8988T (cell line): ENCODE measurements around the gene NSMF.
"Not testable (repeated sequence)": the region's sequence is repeated elsewhere in the genome, so short reads cannot be mapped to it uniquely, and the experiment has no call there.

Source experiments
- DNase-seq: peaks from one replicate; pipeline ENCODE4 v3.0.0; 2011

The NSMF gene

DNA sequence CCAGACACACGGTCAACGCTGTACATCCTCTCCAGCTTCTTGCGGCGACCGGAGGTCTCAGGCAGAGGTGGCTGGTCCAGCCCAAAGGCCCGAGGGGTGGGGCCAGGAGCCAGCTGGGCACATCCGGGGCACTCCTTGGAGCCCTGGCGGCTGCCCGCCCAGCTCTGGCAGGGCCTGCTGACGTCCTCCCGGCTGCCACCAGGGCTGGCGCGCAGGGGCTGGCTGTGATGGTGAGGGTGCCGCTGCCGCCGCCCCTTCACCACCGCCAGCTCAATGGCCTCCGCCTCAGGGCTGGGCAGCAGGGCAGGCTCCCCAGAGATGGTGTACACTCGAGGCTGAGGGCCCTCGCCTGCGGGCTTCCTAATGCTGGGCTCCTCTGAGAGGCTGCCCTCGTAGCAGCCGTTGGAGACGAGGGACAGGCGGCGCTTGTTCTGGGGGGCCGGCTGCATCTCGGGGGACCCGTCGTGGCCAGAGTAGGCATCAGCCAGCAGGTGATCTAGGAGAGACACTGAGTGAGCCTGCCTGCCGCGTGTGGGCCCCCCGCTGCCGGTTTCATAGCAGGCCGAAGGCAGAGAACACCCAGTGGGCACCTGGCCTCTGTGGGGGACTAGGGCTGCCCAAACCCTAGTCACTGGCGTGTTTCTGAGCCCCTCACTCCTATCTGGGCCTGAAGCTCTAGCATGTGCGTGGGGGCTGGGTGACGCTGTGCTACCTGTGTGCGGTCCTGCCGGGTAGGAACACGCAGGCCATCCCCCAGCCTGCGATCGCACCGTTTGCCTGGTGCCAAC is 1.5 kb downstream of the NSMF start:
- DNase-seq = peak; percentile 27

- peak; percentile 24 for DNase-seq
These were observed 2.2 kb downstream of the NSMF start for GRCh38 chr9:137456864-137457405.

DNA sequence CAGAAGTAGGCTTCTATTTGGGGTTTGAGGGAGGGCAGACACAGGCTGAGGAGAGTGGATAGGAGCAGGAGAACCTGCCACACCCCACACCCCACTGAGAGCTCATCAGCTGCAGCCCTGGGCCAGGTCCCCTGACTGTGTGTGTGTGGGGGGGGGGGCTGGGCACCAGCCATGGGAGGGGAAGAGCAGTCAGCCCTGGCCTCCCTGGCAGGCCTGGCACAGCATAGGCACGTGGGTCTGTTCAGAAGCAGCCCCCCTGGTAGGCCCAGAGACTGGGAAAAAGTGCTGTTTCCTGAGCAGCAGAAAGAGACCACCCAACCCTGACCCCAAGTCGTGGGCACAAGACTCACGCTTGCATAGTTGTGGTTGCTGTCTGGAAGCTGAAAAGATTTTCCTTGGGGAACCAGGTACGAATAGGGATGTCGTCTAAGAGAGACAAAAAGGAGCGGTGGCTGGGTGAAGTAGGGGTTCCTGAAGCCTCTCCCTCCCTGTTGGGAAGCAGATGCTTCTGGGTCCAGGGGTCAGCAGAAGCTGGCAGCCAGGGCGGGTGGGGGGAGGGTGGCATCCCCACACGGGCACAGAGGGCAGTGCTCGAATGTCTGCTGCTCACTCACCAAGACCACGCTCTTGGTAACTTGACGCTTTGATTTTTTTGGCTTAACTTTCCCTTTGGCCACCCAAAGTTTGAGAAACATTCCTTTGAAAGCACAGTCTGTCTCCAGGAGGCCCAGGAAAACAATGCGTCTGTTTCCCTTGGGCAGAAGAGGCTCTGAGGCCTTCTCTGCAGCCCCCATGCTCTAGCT is 2.9 kb downstream of the NSMF start:
- peak; percentile 30 for DNase-seq

DNA sequence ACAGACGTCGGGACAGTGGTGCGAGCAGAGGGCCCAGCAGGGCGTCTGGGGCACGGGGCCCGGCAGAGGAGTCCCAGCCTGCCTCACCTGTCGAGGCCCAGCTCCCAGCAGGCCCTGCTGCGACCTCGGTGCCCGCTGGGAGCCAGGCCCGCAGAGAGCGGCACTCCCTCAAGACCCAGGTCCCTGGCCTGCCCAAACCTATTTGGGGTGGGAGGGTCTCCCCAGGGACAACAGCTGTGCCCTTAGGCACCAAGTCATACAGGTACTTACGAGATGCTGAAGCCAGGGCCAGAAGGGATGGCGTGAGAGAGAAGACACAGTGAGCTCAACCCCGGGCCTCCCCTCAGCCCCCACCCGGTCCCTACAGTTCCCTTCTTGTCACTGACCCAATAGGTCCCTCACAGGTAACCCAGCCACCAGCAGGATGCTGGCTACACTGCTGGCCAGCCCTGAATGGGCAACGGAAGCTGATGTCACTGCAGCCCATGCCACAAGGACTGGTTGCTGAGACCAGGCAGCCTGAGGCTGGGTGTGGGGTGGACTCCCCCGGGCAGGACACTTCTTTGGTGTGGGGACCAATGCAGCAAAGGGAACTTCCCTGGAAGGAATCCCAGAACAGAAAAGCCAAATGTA is 3.7 kb downstream of the NSMF start:
- DNase-seq = peak; percentile 15

DNA sequence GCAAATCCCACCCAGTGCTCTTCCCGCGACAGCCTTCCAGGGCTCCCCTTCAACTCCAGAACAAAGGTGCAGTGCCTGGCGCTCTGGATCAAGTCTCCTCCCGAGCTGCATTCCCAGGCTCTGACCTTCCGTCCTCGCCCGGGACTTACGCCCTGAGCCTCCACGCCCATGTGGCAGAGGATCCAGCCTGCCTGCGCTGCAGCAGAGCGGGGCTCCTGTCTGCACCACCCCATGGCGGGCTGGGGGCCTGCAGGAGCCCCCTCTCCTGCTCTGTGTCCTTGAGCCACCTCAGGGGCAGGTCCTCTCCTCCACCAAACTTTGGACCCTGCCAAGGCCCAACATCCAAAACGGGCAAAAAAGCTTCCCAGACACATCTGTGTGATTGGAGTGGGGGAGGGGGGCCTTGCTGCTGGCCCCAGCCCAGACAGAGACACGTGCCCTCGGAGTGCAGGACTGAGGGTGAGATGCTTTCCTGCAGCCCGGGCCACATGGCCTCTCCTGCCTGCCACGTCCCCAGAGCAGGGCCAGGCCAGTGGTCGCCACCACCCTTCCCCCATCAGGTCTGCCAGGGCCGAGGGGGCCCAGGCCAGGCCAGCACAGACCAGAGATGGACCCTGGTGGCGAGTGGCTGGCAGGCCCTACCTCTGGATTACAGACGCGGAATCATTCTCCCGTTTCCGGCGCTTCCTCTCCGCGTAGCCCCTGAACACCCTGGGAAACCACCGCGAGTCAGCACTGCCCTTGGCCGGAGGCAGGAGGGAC is 4.4 kb downstream of the NSMF start:
- DNase-seq = peak; percentile 27

DNA sequence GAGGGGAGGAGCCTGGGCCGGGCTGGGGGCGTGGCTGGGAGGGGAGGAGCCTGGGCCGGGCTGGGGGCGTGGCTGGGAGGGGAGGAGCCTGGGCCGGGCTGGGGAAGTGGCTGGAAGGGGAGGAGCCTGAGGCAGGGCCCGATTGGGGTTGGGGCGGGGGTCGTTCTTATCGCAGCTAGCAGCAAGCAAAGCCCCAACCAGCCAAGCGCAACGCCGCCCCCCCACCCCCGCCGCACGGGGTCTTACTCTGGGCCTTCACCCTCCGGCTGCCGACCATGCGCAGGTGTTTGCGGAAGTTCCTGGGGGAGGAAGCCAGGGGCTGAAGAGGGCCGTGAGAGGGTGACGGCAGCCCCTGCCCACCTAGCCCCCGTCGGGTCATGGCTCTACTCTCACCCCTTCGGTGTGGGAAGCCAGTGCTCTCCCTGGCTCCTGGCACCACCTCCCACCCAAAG is 5.0 kb downstream of the NSMF start:
- DNase-seq = peak; percentile 79

DNA sequence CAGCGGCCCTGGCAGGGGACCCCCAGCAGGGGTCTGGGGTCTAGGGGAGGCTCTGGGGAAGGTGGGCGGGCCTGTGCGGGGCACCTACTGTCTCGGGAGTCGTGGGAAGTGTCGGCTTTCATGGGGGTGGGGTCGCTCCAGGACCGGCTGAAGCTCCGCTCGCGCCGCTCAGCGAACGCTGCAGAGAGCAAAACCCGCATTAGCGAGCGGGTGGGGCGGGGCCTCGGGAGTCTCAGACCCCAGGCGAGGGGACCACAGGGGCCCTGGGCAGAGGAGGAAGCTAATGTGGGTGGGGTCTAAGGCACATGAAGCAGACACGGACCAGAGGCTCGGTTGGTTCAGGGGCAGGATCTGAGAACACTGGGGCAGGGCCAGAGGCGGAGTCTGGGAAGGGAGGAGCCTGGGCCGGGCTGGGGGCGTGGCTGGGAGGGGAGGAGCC is 5.5 kb downstream of the NSMF start:
- DNase-seq = peak; percentile 84

- DNase-seq = peak; percentile 8
These were observed 6.1 kb downstream of the NSMF start for GRCh38 chr9:137452761-137453642.

- peak; percentile 10 for DNase-seq
These were observed 7.0 kb downstream of the NSMF start for GRCh38 chr9:137452006-137452760.

DNA sequence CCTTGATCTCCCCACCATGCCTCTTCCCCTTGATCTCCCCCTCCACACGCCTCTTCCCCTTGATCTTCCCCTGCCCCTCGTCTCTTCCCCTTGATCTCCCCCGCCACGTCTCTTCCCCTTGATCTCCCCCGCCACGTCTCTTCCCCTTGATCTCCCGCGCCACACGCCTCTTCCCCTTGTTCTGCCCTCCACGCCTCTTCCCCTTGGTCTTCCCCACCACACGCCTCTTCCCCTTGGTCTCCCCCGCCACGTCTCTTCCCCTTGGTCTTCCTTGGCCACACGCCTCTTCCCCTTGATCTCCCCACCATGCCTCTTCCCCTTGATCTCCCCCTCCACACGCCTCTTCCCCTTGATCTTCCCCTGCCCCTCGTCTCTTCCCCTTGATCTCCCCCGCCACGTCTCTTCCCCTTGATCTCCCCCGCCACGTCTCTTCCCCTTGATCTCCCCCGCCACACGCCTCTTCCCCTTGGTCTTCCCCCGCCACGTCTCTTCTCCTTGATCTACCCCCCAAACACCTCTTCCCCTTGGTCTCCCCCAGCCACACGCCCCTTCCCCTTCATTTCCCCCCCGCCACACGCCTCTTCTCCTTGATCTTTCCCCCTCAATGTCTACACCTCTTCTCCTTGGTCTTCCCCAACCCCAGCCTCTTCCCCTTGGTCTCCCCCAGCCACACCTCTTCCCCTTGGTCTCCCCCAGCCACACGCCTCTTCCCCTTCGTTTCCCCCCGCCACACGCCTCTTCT is 7.7 kb downstream of the NSMF start:
- DNase-seq = not testable (repeated sequence)

- not testable (repeated sequence) for DNase-seq
These were observed 8.5 kb downstream of the NSMF start for GRCh38 chr9:137450539-137451222.

DNA sequence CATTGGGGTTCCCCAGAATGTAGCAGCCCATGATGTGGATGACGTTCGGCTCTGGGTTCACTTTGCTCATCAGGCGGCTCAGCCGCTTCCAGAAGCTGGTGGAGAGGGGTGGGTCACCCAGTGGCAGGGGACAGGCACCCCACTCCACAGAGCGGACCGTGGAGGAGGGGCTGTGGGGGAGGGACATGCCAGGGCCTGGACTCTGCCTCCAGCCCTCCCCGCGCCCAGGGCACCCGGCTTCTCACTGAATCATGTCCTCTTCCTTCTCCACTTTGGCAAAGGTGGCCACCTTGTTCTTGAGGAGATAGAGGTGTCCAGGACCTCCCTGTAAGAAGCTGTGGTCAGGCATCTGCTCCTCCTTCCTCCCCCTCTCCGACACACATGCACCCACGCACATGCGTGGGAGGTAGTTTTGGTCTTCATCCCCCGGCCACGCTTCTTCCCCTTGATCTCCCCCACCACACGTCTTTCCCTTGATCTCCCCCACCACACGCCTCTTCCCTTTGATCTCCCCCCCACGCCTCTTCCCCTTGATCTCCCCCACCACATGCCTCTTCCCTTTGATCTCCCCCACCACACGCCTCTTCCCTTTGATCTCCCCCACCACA is 9.1 kb downstream of the NSMF start:
- no peak for DNase-seq

- DNase-seq = no peak
These were observed 9.9 kb downstream of the NSMF start for GRCh38 chr9:137449081-137449844.

- DNase-seq = no peak
These were observed 10.6 kb downstream of the NSMF start for GRCh38 chr9:137448602-137448962.

DNA sequence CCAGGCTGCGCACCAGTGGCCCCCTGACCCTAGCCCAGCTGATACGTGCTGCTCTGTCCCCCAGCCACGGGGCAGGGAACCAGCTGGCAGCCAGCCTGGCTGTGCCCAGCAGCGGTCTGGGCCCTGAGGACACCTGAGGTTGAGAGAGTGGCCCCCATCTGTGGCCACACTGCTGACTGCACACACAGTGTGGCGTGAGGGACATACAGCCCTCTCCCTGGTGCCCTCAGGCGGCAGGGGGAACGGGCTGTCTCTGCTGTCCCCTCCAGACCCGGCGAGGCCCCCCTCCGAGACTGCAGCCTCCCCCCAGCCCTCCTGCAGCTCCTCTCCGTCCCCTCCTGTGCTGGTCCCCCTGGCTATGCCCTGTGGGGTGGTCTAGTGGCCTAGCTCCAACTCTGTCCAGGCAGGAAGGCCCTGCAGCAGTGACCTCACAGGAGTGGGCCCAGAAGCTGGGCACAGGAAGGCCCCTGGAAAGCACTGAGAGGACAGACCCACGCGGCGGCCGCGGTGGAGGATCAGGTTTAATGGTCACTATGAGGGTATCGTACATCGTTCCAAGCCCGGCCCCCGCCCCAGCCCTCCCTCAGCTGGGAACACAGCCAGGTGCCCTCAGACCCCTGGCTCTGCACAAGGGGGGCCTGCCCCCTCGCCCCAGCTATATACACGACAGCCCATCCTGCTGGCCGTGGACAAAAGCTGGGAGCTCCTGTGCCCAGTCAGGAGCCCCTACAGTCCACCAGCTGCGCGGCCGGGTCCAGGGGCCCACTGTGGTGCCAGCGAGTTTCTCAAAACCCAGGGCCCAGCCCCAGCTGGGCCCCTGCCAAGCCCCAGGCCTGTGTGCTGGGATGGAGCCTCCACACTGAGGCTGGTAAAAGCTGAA is 11.2 kb downstream of the NSMF start:
- no peak for DNase-seq

- DNase-seq = no peak
These were observed 12.2 kb downstream of the NSMF start for GRCh38 chr9:137446851-137447471.
